OCI-LY3 (cell line): ENCODE data around the gene RPL18.
"Not testable (repeated sequence)": the region's sequence is repeated elsewhere in the genome, so short reads cannot be mapped to it uniquely, and the experiment has no call there.

ENCODE experiments used
- H2AFZ ChIP-seq: fragments of 200-600, 300-600 bp; shearing (Covaris generic); 2 replicates; pipeline ENCODE4 v1.6.0; 2014; ENCODE audit warnings: antibody characterized with exemption, low read depth, low read length
- H3K27ac ChIP-seq: fragments of 200-600, 300-600 bp; sonication (generic); 2 replicates; pipeline ENCODE4 v1.5.1; 2014; ENCODE audit warnings: mild to moderate bottlenecking, low read length, moderate library complexity, mixed read lengths
- H3K27me3 ChIP-seq: fragments of 200-600, 300-600 bp; sonication (generic); 2 replicates; pipeline ENCODE4 v1.6.1; 2014; ENCODE audit warnings: low read depth, low read length, mixed read lengths
- H3K36me3 ChIP-seq: fragments of 200-600, 300-600 bp; sonication (generic); replicated peaks from 2 replicates; pipeline ENCODE3; 2014; ENCODE audit warnings: low read depth, low read length, mixed read lengths
- H3K4me1 ChIP-seq: fragments of 300-600, 200-600 bp; sonication (generic); 2 replicates; pipeline ENCODE4 v1.6.1; 2014; ENCODE audit warnings: low read length, mixed read lengths
- H3K4me2 ChIP-seq: fragments of 200-600, 300-600 bp; sonication (generic); 2 replicates; pipeline ENCODE4 v1.6.1; 2014; ENCODE audit warnings: low read length, mixed read lengths
- H3K4me3 ChIP-seq: fragments of 300-600, 200-600 bp; sonication (generic); 2 replicates; pipeline ENCODE4 v1.5.1; 2014; ENCODE audit warnings: antibody characterized with exemption, mild to moderate bottlenecking, low read length, moderate library complexity
- H3K79me2 ChIP-seq: fragments of 300-600, 200-600 bp; shearing (Covaris generic); 2 replicates; pipeline ENCODE4 v1.6.1; 2014; ENCODE audit warnings: mild to moderate bottlenecking, low read length, mixed read lengths
- H3K9ac ChIP-seq: fragments of 300-600, 200-600 bp; shearing (Covaris generic); 2 replicates; pipeline ENCODE4 v1.6.0; 2014; ENCODE audit warnings: mild to moderate bottlenecking, low read length, moderate library complexity
- H3K9me3 ChIP-seq: fragments of 200-600, 300-600 bp; shearing (Covaris generic); 2 replicates; pipeline ENCODE4 v1.6.1; 2014; ENCODE audit warnings: low read length, mixed read lengths; ENCODE audit not compliant: insufficient read depth
- H4K20me1 ChIP-seq: fragments of 200-600, 300-600 bp; sonication (generic); 2 replicates; pipeline ENCODE4 v1.6.1; 2016; ENCODE audit warnings: low read length, mixed read lengths; ENCODE audit not compliant: insufficient read depth
- EZH2phosphoT487 ChIP-seq: fragments of 200-600 bp; shearing (Covaris generic); IDR thresholded peaks from 2 replicates; pipeline ENCODE4 v1.6.1; 2018; ENCODE audit warnings: antibody characterized with exemption, mixed run types, low read depth
- TF ChIP-seq, protein P1 (sequence below): fragments of 200-600, 300-600 bp; sonication (generic); IDR thresholded peaks from 2 replicates; pipeline ENCODE4 v1.5.1; 2014; ENCODE audit warnings: antibody characterized with exemption, low read length, low read depth

The RPL18 gene

GRCh38 chr19:48659768-48660167, 40.8 kb upstream of the RPL18 start:
- Histone ChIP-seq H3K4me3 (no peak overlapping the region), H3K27me3 (no peaks in the 10 kb centered on the region), H4K20me1 (no peaks in the 10 kb centered on the region), H3K79me2 (no peaks in the 10 kb centered on the region), H3K36me3 (no peaks in the 10 kb centered on the region), H3K9ac (no peak overlapping the region), H2AFZ (no peak overlapping the region), H3K27ac (no peak overlapping the region), H3K4me1 (peaks cover 9% of the 10 kb centered on the region), H3K4me2 (no peak overlapping the region), H3K9me3 (no peaks in the 10 kb centered on the region)
- no peak for TF ChIP-seq EZH2phosphoT487
- TF ChIP-seq, protein P1, sequence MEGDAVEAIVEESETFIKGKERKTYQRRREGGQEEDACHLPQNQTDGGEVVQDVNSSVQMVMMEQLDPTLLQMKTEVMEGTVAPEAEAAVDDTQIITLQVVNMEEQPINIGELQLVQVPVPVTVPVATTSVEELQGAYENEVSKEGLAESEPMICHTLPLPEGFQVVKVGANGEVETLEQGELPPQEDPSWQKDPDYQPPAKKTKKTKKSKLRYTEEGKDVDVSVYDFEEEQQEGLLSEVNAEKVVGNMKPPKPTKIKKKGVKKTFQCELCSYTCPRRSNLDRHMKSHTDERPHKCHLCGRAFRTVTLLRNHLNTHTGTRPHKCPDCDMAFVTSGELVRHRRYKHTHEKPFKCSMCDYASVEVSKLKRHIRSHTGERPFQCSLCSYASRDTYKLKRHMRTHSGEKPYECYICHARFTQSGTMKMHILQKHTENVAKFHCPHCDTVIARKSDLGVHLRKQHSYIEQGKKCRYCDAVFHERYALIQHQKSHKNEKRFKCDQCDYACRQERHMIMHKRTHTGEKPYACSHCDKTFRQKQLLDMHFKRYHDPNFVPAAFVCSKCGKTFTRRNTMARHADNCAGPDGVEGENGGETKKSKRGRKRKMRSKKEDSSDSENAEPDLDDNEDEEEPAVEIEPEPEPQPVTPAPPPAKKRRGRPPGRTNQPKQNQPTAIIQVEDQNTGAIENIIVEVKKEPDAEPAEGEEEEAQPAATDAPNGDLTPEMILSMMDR: no peak

DNA sequence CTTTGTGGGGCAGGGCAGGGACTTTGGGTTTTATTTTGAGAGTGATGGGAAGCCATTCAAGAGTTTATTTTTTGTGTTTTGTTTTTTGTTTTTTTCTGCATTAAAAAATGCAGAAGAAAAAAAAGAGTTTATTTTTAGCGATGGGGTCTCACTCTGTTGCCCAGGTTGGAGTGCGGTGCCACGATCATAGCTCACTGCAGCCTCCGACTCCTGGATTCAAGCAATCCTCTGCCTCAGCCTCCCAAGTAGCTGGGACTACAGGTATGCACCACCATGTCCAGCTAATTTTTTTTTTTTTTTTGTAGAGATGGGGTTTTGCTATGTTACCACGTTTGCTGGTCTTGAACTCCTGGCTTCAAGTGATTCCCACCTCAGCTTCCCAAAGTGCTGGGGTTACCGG, 39.5 kb upstream of the RPL18 start:
- Histone ChIP-seq H3K4me3 (no peak overlapping the region), H3K4me1 (peaks cover 9% of the 10 kb centered on the region), H3K9ac (no peak overlapping the region), H3K27me3 (no peaks in the 10 kb centered on the region), H3K79me2 (no peaks in the 10 kb centered on the region), H3K9me3 (no peaks in the 10 kb centered on the region), H3K4me2 (no peak overlapping the region), H3K27ac (no peak overlapping the region), H3K36me3 (no peaks in the 10 kb centered on the region), H2AFZ (no peak overlapping the region), H4K20me1 (no peaks in the 10 kb centered on the region)
- TF ChIP-seq, protein P1: no peak
- TF ChIP-seq EZH2phosphoT487: no peak

DNA sequence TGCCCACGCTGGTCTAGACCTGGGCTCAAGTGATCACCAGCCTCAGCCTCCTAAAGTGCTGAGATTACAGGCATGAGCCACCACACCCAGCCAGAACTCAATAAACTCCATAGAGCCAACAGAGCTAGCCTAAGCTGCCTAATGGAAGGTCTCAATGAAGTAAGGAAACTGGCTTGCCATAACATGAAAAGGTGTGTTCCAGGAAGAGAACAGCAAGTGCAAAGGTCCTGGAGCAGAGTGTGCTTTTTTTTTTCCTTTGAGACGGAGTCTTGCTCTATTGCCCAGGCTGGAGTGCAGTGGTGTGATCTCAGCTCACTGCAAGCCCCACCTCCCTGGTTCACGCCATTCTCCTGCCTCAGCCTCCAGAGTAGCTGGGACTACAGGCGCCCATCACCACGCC, 38.9 kb upstream of the RPL18 start:
- not testable (repeated sequence) for H3K79me2 ChIP-seq

GRCh38 chr19:48656840-48657474, 38.0 kb upstream of the RPL18 start:
- Histone ChIP-seq H3K79me2 (no peaks in the 10 kb centered on the region), H2AFZ (no peak overlapping the region), H3K4me1 (peaks cover 9% of the 10 kb centered on the region), H3K4me3 (no peak overlapping the region), H3K36me3 (no peaks in the 10 kb centered on the region), H3K4me2 (no peak overlapping the region), H4K20me1 (no peaks in the 10 kb centered on the region), H3K27ac (no peak overlapping the region), H3K9ac (no peak overlapping the region), H3K9me3 (no peaks in the 10 kb centered on the region), H3K27me3 (no peaks in the 10 kb centered on the region)
- TF ChIP-seq, protein P1: no peak
- no peak for TF ChIP-seq EZH2phosphoT487

More for the DNA sequence above, 38.9 kb upstream of the RPL18 start:
- H2AFZ ChIP-seq, H3K27me3 ChIP-seq, H3K4me1 ChIP-seq, H3K9ac ChIP-seq, H4K20me1 ChIP-seq, H3K4me2 ChIP-seq, H3K4me3 ChIP-seq, H3K36me3 ChIP-seq, H3K9me3 ChIP-seq, H3K27ac ChIP-seq: not testable (repeated sequence)
